Left forelimb (tissue), 1 donor: ENCODE results near the gene FRMPD4.
"Not testable (repeated sequence)": the region's sequence is repeated elsewhere in the genome, so short reads cannot be mapped to it uniquely, and the experiment has no call there.

ENCODE experiments used
- DNase-seq: peaks from one replicate; pipeline ENCODE4 v3.0.0-alpha.2; 2018; ENCODE audit warnings: low spot score

FRMPD4 gene

GRCh38 chrX:12542251-12542650 lies 404.0 kb downstream of the FRMPD4 start:
- not testable (repeated sequence) for DNase-seq

DNA sequence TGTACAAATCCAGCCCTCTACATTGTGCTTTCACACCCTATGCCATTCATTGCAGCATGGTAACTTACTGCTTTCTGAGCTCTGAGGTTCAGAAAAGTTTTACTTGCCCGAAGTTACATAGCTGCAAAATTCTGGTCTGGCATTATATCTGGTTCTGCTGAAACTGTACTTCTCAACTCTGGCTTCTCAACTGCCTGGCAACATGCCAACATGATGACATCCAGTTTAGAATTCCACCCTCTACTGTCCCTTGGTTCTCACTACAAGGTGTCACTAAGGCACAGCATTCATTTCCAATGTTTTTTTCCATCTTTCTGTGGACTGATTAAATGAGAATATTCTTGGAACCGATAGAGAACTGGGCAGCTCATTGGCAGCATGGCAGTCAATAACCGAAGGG lies 410.1 kb downstream of the FRMPD4 start:
- no peak for DNase-seq

DNA sequence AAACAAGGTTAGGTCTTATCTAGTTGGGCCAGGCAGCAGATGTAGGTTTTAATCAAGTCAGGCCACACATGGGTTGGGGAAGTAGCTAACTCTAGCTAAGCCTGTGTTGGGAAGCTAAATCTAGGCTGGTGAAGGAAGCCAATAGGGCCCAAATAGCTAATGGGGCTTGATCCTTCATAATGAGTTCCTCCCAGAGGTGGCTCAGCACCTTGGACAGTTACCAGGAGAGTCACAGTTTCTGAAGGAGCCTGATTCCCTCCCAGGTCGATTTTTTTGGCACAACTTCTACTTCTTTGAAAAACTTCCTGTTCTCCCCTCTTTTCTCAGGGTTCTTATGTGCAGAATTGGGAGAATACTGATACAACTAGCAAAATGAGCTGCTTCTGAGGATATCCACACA lies 410.5 kb downstream of the FRMPD4 start:
- DNase-seq, result no peak

- no peak for DNase-seq
These were observed 415.9 kb downstream of the FRMPD4 start for GRCh38 chrX:12554206-12554605.

DNA sequence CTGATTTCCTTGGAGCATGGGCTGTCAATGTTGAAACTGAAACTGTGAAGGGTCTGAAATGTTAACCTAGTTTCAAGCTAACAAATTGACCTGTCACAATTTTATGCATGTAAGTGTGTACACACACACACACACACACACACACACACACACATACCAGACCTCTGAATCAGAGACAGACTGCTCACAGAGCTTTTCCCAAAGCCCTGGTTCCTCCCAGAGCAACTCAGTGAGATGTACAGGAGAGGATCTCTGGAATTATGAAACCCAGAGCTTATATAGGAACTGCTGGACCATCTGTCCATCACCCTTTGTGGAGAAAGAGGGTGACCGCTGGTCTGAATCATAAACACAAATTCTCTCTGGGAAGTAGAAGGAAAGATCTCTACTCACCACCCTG lies 424.8 kb downstream of the FRMPD4 start:
- DNase-seq, result no peak

DNA sequence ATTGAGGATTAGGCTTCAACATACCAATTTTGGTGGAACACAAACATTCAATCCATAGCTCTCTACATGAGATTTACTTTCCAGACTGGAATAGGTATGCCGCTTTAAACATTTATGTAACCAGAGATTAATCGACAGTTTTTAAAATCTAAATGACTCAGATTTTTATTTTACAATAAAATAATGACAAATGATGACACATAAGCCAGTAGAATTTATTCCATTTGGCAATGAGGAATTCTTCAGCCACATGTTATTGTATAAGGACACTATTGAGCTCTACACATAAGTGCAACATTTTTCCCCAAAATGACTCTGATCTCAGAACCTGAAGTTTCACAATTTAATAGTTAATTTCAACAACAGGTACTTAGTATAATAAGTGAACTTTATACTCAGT lies 425.9 kb downstream of the FRMPD4 start:
- no peak for DNase-seq

GRCh38 chrX:12567857-12568256 lies 429.6 kb downstream of the FRMPD4 start:
- no peak for DNase-seq

- DNase-seq, result no peak
These were observed 432.7 kb downstream of the FRMPD4 start for GRCh38 chrX:12570859-12571501.

DNA sequence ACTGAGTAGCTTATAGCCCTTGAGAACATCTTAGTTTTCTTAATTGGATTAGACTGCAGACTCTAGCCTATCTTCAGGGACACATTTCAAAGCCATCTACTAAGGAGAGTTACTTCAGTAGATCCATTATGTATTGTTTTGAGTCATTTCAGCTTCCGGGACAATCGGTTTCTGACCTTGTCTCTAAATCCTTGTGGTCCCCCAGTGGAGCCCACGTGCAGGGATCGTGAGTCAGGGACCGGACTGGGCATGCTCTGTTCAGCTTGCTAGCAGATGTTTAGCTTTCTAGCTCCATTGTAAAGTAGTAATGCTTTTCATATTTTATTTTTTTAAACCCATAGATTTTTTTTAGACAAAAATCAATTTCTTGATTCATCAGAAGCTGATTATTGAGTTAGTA lies 441.0 kb downstream of the FRMPD4 start:
- no peak for DNase-seq

DNA sequence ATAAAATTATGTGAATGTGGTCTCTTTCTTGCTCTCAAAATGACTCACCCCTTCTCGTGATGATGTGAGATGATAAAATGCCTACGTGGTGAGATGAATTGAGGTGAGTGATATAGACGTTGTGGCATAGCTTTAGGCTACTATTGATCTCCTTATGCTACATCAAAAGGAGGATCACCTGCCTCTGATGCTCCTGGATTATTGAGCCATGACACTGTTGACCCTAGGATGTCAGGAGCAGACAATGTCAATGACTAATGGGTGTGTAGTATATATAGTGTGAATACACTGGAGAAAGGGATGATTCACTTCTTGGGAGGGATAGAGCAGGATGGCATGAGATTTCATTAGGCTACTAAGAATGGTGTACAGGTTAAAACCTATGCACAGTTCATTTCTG lies 442.3 kb downstream of the FRMPD4 start:
- no peak for DNase-seq

- DNase-seq, result no peak
These were observed 443.3 kb downstream of the FRMPD4 start for GRCh38 chrX:12581546-12581945.

DNA sequence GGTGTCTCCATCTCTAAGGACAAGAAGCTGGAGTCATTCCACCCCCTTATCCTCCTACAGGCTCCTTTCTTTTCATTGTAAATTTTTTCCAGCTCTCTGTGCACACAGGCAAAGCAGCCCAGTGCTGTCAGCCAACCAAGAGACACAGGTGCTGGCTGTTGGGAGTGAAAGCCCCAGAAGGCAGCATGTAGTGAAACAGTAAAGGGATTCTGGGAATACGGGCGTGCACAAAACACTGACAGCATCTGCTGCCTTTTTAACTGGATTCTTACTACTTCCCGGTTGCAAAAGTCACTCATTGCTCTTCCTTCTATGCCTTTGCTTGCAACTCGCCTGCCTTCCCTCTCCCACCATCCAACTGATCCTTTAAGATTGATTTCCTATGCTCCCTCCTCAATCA lies 444.4 kb downstream of the FRMPD4 start:
- no peak for DNase-seq

- no peak for DNase-seq
These were observed 445.3 kb downstream of the FRMPD4 start for GRCh38 chrX:12583543-12583942.

DNA sequence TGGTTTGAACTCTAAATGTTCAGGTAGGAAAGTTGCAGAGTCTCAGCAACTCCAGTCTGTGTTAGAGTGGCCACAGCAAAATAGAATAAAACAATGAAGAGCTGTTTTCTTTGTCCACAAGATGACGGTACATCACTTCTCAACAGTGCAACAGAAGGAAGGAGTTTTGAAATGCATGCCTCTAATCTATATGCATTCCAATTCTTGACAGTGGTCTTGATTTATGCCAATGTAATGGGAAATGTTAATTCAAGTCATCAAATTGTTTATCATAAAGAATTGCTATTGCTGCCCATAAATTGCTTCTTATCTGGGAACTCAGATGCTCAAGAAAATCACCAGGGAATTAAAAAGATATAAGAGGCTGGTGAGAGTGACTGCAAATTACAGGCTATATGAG lies 457.4 kb downstream of the FRMPD4 start:
- DNase-seq, result no peak

GRCh38 chrX:12610079-12610478 lies 471.8 kb downstream of the FRMPD4 start:
- no peak for DNase-seq

GRCh38 chrX:12611471-12611870 lies 473.2 kb downstream of the FRMPD4 start:
- no peak for DNase-seq

- DNase-seq, result no peak
These were observed 476.0 kb downstream of the FRMPD4 start for GRCh38 chrX:12614266-12614665.

GRCh38 chrX:12615061-12615460 lies 476.8 kb downstream of the FRMPD4 start:
- DNase-seq, result no peak

GRCh38 chrX:12617241-12617640 lies 479.0 kb downstream of the FRMPD4 start:
- DNase-seq, result no peak

GRCh38 chrX:12647230-12647629 lies 509.0 kb downstream of the FRMPD4 start:
- DNase-seq, result no peak

DNA sequence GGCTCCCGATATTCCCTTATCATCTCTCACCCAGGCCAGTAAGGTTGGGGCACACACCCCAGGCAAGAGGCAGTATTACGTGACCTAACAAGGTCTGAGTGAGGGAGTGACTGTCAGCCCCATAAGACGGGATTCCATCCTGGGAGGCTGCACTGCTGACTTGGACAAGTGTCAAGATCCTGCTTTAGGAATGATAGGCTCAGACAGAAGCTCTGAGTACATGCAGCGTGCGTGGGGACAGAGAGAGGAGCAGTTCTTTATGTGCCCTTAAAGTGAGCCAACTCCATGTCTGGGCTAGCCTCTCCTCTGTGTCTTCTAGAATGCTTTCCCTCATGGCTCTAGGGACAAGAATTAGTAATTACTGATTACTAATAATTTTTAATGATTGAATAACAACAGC lies 510.7 kb downstream of the FRMPD4 start:
- DNase-seq, result no peak

- DNase-seq, result no peak
These were observed 519.2 kb downstream of the FRMPD4 start for GRCh38 chrX:12657433-12657832.

DNA sequence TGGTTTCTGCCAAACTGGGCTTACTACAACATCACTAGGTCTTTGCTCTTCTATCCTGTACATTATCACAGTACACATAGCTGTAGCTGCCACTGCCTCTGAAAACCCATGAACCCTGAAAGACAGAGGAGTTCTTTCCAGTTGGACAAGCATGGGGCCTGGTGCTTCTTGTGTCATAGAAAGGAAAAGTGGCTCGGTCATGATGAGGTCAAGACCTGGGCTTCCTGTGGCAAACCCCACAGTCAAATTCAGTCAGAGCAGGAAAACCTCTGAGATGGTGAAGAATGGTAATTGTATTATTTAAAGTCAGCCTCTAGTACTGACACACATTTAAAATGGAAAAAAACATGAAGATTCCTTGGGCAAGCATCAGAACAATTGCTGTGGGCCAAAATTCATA lies 519.6 kb downstream of the FRMPD4 start:
- DNase-seq, result no peak

GRCh38 chrX:12661464-12661863 lies 523.2 kb downstream of the FRMPD4 start:
- DNase-seq, result no peak
